Skeletal muscle cell (primary cell): ENCODE measurements around the gene PARP4.
"Not testable (repeated sequence)": the region's sequence is repeated elsewhere in the genome, so short reads cannot be mapped to it uniquely, and the experiment has no call there.

Source experiments
- DNase-seq: peaks from one replicate; pipeline ENCODE4 v3.0.0-alpha.2; 2010; ENCODE audit warnings: low read depth
- H3K4me3 ChIP-seq: 2 replicates; pipeline ENCODE4 v1.5.1; 2011; ENCODE audit warnings: low read depth, mild to moderate bottlenecking, control low read depth, low read length, moderate library complexity

Gene PARP4

DNA sequence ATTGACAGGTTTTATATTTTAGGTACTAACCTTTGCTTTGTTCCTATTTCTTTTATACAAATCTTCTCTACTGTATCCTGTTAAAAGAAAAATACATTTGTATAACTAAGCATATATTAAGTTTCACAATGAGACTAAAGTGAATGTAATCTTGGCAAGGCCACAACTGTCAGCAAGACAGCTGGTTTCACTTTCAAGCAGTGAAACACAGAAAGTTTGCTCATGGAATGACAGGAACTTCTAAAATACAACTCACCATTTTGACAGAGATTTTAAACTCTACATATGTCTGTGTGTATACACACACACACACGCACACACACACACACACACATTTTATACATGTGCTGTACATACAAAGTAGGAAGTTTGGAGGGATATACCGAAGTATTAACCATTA is 53.3 kb downstream of the PARP4 start:
- DNase-seq: peak; percentile 46
- H3K4me3 ChIP-seq: no peak overlapping the region

DNA sequence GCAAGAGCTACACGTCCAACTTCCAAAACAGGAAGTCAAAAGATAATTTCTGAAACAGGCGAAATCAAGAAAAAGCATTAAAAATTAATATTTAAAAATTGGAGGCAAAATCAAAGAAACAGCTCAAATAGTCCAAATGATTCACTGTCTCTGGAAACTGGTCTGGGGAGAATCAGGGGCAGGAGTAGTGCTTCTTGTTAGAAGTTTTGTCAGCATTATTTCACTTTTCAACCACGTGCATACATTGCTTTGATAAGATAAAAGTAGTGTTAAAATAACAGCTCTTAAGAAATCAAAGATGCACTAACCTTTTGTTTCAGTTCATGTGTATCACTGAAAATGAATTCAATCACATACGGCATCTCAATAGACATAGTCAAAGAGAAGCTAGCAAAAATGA is 53.8 kb downstream of the PARP4 start:
- DNase-seq: no peak
- H3K4me3 ChIP-seq: no peak overlapping the region

DNA sequence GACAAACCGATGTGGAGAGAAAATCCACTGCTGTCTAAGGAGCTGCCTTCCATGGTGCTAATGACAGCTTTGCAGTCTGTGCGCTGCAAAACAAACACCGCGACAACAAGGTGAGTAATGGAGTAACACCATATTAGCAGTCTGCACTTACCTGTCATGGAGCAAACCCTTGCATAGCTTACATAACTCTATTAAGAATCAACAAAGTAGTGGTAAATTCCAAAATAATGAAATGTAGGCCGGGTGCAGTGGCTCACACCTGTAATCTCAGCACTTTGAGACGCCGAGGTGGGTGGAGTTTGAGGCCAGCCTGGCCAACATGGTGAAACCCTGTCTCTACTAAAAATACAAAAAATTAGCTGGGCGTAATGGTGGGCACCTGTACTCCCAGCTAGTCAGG is 56.2 kb downstream of the PARP4 start:
- H3K4me3 ChIP-seq: no peak overlapping the region
- DNase-seq: no peak

DNA sequence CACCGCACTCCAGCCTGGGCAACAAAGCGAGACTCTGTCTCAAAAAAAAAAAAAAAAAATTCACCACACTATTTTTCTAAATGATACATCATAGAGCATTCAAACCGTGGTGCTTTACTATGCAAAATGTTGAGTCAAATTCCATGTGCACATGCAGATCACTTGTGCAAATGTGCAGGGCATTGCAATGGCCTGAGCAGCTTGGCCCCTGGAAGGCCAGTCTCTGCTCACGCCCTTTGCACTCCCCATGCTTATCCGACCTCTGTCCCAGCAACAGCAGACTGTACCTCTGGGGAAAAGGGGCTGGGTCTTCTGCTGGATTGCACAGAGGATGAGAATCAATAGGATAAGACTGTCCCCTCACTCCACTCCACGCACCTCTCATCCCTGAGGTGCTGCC is 58.5 kb downstream of the PARP4 start:
- H3K4me3 ChIP-seq: no peak overlapping the region
- DNase-seq: no peak

DNA sequence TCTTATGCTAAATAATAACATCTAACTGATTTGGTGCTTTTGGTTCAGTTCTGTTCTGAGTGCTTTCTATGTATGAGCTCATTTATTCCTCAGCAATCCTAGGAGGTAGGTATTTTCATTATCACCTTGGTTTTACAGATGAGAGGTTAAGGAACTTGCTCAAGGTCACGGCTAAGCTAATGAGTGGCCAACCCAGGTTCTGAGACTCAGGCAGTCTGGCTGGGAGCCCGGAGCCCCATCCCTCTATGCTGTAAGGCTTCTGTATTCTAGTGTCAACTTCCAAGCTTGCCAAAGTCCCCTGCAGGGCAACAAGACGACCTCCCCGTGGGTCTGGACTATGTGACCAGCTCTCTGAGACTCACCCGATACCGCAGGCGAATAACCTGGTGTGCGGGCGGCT is 60.5 kb downstream of the PARP4 start:
- no peak for DNase-seq
- H3K4me3 ChIP-seq: no peak overlapping the region

DNA sequence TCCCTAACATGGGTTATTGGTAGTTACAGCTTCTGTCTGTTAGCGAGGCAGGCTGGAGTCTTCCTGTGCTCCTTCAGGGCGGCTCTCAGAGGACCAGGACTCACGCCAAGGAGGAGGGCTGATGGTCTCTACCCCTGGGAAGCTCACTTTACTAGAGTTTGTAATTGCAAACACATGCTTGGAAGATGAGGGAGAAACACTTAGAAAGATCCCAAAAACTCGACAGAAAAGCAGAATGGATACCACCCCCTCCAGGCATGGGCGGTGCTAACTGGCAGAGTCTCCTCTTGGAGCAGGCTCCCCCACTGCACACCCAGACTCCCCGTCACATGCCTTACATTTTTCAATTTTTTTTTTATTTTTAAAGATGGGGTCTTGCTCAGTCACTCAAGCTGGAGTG is 62.0 kb downstream of the PARP4 start:
- peak; percentile 4 for DNase-seq

DNA sequence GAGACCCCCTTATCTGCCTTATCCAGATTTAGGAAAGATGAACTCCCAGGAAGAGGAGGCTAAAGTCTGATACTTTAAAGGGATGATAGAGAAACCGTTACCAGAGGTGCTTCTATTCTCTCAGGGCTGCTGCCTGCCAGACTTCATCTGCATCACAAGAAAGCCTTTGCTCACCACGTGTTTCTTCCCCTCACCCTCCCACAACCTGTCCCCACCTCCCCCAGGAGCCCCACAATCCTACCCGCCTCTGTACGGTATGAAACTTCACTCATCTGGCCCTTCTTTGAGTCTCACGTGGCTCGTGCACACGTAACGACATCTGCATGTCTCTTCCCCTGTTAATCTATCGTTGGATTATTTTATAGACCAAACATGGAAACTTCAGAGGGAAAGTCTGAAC is 67.7 kb downstream of the PARP4 start:
- not testable (repeated sequence) for H3K4me3 ChIP-seq, DNase-seq

More for the DNA sequence above, 62.0 kb downstream of the PARP4 start:
- no peak overlapping the region for H3K4me3 ChIP-seq

DNA sequence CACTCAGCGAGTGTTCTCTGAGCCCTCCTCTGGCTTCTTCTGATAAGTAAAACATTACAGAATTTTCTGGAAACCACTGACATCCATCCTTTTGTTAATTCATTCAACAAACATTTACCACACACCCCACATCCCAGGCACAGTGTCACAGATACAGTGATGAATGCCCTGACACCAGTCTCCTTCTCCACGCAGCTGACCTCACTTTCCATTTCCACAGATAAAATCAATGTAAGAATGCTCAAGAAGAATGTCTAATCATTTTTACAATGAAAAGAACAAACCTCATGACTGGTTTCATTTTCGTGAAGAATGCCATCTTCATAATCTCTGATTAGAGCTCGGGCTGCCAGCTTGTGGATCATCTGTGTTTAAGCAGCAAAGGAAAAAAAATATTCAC is 69.2 kb downstream of the PARP4 start:
- no peak for DNase-seq
- H3K4me3 ChIP-seq: no peak overlapping the region

DNA sequence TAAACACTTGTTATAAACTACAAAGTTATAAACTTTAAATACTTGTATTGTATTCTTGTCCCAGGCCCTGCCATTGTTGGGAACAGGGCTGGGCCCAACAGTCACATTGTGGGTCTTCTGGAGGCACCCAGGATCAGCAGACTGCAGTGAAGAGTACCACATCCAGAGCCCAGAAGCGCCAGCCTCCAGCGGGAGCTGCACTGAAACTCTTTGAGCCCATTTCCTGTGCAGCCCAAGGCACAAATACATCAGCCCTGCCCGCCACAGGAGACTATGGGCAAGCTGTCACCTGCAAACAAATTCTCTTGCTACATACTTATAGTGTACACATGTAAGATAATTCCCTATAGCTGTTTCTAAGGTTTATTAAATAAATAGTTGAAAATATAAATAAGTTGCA is 86.5 kb downstream of the PARP4 start:
- DNase-seq, H3K4me3 ChIP-seq: not testable (repeated sequence)

DNA sequence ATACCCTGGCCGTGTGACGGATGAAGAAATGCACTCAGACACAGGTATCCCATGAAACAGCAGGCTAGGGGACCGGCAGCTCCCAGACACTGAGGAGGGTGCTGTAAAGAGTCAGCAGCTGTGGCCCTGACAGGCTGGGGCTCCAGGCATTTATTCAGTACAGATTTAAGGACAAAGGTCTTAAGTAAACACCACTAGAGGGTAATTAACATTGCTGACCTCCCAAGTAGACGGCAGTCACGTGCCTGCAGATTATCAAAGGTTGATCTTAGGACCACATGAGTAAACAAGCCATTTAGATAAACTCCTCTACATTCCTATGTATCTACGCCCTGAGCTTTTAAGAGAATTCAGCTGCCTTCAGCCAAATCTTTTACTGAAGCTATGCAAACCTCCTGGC is 92.9 kb downstream of the PARP4 start:
- H3K4me3 ChIP-seq, DNase-seq: not testable (repeated sequence)

DNA sequence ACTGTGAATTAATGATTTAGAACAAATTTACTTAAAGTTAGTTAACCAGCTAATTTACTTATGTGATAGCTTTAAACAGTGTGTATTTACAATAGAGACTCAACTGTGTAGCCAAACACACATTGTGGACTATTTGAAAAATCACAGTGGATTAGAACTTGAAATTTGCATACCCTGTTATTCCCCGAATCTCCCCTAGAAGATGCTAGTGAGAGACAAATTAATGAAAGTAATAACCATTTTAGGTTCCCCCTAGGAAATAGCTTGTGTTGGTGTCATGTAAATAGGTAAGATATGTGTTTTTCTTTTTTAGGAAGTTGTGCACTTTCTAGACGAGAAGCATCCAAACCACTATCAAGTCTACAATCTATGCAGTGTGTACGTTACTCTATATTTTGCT is 104.7 kb downstream of the PARP4 start:
- no peak for DNase-seq
- no peak overlapping the region for H3K4me3 ChIP-seq

DNA sequence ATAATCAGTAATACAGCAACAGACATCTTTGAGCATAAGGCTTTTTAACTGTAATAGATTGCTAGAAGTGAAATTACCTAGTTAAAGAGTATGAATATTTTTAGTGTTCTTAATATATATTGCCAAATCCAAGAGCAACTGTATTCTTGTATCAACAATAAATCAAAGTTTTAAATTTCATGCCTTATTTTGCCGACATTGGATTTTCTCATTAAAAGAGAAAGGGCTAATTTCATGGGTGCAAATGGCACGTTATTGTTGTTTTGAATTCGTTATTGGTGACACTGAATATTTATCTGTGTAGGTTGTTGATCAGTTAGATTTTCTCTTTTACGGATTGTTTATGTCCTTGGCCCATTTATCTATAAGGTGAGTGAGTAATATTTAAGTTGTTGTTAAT is 106.1 kb downstream of the PARP4 start:
- no peak overlapping the region for H3K4me3 ChIP-seq
- no peak for DNase-seq

DNA sequence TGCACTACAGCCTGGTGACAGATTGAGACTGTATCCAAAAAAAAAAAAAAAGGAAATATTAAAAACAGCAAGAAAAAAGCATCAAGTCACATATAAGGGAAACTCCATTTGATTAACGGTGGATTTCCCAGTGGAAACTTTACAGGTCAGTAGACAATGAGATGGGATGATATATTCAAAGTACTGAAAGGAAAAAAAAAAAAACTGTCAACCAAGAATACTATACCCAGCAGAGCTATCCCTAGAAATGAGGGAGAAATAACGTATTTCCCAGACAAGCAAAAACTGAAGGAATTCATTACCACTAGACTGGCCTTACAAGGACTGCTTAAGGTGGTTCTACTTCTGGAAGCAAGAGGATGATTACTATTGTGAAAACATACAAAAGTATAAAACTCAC is 115.8 kb downstream of the PARP4 start:
- no peak for DNase-seq

DNA sequence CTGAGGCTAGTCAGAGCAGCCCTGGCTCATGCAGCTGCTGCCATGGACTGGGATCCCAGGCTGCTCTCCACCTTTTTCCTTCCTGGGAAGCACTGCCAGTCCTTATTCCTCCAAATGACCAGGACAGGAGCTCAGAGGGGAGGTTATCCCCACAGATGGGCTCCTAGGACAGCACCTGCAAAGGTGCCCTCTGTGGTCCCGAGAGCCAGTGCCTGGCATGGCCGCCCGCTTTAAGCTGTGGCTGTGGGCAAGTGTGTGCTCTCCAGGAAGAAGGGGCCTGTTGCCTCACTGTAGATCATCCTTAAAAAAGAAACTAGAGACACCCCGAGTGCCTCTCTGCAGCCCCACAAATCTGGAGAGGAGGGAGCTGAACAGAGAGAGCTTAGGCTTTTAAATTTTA is 119.6 kb downstream of the PARP4 start:
- H3K4me3 ChIP-seq: no peak overlapping the region
- no peak for DNase-seq

More for the DNA sequence above, 115.8 kb downstream of the PARP4 start:
- no peak overlapping the region for H3K4me3 ChIP-seq

DNA sequence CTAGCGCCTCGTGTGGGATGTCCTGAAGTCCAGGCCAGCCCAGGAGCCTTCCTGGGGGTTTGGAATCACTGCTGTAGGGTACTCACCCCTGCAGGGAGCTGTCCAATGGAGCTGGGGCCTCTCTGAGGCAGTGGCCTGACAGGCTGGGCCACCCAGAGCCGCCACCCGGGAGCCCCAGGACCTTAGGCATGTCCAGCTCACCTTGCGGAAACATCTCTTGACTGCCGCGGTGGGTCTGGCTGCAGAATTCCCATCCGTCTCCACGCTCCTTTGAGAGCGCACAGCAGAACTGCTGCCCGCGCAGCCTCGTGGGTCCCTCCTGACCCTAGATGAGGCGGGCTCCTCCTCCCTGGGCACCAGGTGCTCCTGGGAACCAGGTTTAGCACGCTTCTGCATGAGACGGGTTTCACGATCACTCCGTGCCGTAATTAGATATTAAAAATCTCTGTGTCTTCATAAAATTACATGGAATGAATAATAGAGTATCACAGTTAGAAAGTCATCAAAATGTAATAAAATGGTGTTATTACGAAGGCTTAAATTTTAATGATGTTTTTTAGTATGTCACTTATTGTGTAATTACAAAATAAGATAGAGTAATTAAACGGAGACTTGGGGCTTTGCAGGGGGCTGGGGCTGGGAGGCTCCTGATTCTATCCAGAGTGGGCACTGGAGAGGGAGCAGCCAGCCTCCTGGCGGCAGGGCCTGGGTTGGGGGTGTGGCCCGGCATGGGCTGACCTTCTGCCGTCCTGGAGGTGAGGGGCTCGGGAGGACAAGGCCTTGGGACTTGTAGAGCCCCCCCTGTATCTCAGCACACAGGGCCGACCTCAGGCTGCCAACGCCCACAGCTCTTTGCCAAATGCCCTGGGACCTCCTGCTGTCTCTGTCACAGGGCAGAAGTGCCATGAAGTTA is 120.6 kb downstream of the PARP4 start:
- not testable (repeated sequence) for H3K4me3 ChIP-seq, DNase-seq

DNA sequence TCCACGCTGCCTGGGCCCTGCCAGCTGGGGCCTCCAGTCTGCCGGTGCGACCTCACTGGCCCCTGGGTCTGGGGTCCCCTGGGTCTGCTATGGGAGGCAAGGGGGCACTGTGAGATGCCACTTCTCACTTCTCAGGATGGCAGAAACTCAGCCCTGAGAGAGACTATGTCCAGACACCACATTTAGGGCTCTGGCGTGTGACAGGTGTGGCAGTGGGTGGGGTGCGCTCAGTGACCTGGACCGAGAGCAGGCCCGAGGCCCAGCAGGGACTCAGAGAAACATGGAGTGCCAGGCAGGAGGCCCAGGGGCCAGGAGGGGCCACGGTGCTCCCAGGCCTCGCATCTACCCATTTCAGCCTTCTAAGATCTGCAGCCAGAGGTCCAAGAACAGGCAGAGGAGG is 121.8 kb downstream of the PARP4 start:
- not testable (repeated sequence) for DNase-seq, H3K4me3 ChIP-seq

DNA sequence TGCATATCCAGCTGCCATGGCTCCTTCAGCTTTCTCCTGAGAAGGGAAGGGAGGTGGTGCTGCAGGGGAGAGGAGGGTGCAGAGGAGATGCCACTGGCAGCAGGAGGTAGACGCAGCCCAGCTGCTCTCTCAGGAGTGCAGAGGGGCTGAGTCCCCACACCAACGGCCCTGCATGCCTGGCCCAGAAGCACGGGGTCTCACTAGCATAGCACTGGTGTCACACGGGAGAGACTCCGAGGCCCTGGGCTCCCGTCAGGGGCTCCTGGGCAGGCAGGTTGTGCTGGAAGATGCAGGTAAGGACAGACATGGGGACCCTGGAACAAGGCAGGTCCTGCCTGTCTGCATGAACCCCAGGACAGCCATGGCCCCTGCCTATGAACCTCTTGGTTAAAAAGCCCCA is 123.1 kb downstream of the PARP4 start:
- no peak for DNase-seq
- no peak overlapping the region for H3K4me3 ChIP-seq

DNA sequence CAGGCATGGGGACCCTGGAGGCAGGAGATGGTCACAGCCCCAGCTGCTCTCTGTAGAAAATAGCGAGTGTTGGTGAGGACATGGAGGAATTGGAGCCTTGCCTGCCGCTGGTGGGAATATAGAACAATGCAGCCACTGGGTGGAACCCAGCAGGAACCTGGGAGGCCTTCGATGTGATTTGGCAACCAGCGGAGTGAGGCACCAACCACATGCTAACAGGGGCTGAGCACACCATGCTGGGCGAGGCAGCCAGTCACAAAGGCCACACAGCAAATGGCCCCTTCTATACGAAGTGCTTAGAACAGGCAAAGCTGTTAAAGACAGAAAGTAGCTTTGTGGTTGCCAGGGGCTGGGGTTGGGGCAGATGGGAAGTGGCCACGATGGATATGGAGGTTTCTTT is 123.8 kb downstream of the PARP4 start:
- DNase-seq, H3K4me3 ChIP-seq: not testable (repeated sequence)

DNA sequence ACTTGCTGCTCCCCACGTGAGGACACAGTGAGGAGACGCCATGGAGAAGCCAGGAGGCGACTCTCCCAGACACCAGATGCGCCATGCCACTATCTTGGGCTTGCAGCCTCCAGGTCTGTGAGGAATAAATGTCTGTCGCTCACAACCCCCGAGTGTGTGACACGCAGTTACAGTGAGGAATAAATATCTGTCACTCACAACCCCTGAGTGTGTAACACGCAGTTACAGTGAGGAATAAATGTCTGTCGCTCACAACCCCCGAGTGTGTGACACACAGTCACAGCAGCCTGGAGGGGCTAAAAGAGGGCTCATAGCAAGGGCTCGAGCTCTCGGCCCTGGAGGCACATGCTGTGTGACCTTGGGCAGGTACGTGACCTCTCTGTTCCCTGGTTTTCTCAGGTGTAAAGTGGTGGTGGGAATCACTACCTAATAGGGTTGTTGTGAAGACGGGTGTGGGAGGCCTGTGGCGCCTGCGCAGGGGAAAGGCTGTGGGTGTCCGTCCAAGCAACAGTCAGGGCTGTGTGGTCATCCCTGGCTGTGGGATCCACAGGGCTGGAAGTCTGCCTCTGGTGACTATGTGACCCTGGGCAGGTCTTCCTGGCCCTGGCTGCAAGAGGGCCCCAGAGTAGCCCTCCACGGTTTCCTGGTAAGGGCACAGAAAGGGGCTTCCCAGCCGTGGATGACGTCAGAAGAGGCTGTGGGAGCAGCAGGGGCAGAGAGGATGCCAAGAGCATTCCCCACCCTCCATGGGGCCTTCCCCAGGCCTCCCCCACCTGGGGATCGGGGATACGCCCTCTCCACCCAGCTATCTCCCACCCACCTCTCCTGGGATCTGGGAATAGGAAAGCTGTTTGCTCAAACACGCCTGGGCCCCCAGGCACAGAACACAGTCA is 125.5 kb downstream of the PARP4 start:
- no peak for DNase-seq

DNA sequence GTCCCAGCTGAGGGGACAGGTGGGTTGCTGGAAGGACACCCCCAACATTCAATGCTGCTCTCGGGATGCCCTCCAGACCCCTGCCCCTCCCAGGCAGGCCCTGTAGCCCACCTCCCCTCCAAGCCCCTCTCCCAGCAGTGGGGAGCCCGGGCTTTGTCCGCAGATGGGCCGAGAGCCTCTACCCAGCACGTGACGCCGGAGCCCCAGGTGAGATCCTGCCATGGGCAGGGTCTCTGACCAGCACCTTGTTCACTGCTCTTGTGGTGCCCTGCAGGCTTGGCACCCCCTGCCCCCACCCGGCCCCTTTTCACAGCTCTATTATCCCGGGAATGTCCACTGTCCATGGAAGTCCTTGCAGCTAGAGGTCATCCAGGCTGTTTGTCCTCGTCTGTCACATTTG is 126.7 kb downstream of the PARP4 start:
- no peak overlapping the region for H3K4me3 ChIP-seq
- DNase-seq: no peak

More for the DNA sequence above, 125.5 kb downstream of the PARP4 start:
- no peak overlapping the region for H3K4me3 ChIP-seq
